Trophoblast cell (in vitro differentiated cells and primary cell): ENCODE data around the gene BNC2.

Source experiments
- DNase-seq, 2 donors: peaks; one replicate each; pipeline ENCODE4 v3.0.0-alpha.2; 2016
- H2AFZ ChIP-seq: 2 replicates; pipeline ENCODE4 v1.6.1; 2013; ENCODE audit warnings: low read length, moderate library complexity, mild to moderate bottlenecking; ENCODE audit not compliant: insufficient read depth, poor library complexity
- H2AK5ac ChIP-seq: 2 replicates; pipeline ENCODE4 v1.6.1; 2013; ENCODE audit warnings: mild to moderate bottlenecking, low read length
- H2BK120ac ChIP-seq: 2 replicates; pipeline ENCODE4 v1.6.1; 2013; ENCODE audit warnings: low read length, mild to moderate bottlenecking, moderate library complexity; ENCODE audit not compliant: insufficient read depth, poor library complexity
- H2BK12ac ChIP-seq: 2 replicates; pipeline ENCODE4 v1.6.1; 2013; ENCODE audit warnings: mild to moderate bottlenecking, low read length, moderate library complexity
- H2BK5ac ChIP-seq: 2 replicates; pipeline ENCODE4 v1.6.1; 2013; ENCODE audit warnings: low read length, low read depth, moderate library complexity, mild to moderate bottlenecking; ENCODE audit not compliant: poor library complexity
- H3K14ac ChIP-seq: 2 replicates; pipeline ENCODE4 v1.6.1; 2013; ENCODE audit warnings: mild to moderate bottlenecking, low read length
- H3K18ac ChIP-seq: 2 replicates; pipeline ENCODE4 v1.6.1; 2013; ENCODE audit warnings: mild to moderate bottlenecking, low read length
- H3K23ac ChIP-seq: 2 replicates; pipeline ENCODE4 v1.6.1; 2013; ENCODE audit warnings: low read length
- H3K27ac ChIP-seq: 2 replicates; pipeline ENCODE4 v1.5.1; 2013; ENCODE audit warnings: low read depth, mild to moderate bottlenecking, inconsistent platforms, low read length, moderate library complexity
- H3K27me3 ChIP-seq: 2 replicates; pipeline ENCODE4 v1.6.1; 2013; ENCODE audit warnings: inconsistent platforms, mild to moderate bottlenecking, low read length, moderate library complexity; ENCODE audit not compliant: insufficient read depth
- H3K36me3 ChIP-seq, 2 experiments: 1 replicate in 1 of 2; 2 replicates in 1 of 2; pipeline ENCODE4 v1.6.1; 2013; ENCODE audit warnings: low read length in 2 of 2, mild to moderate bottlenecking in 2 of 2, moderate library complexity in 1 of 2; ENCODE audit not compliant: insufficient read depth in 2 of 2, control insufficient read depth in 1 of 2
- H3K4ac ChIP-seq: 2 replicates; pipeline ENCODE4 v1.6.1; 2013; ENCODE audit warnings: low read depth, mild to moderate bottlenecking, low read length, moderate library complexity
- H3K4me1 ChIP-seq, 2 experiments: 1 replicate in 1 of 2; 2 replicates in 1 of 2; pipeline ENCODE4 v1.6.1; 2013; ENCODE audit warnings: low read length in 2 of 2, mild to moderate bottlenecking in 2 of 2, moderate library complexity in 1 of 2; ENCODE audit not compliant: insufficient read depth in 2 of 2, control insufficient read depth in 1 of 2
- H3K4me2 ChIP-seq: 2 replicates; pipeline ENCODE4 v1.6.1; 2013; ENCODE audit warnings: inconsistent platforms, mild to moderate bottlenecking, low read length, moderate library complexity
- H3K4me3 ChIP-seq: 2 replicates; pipeline ENCODE4 v1.5.1; 2013; ENCODE audit warnings: mild to moderate bottlenecking, low read depth, low read length, inconsistent platforms
- H3K79me1 ChIP-seq: one replicate; pipeline ENCODE4 v1.6.1; 2013; ENCODE audit warnings: low read length
- H3K79me2 ChIP-seq: 2 replicates; pipeline ENCODE4 v1.6.1; 2013; ENCODE audit warnings: low read length, mild to moderate bottlenecking; ENCODE audit not compliant: control insufficient read depth, insufficient read depth, poor library complexity
- H3K9ac ChIP-seq: 2 replicates; pipeline ENCODE4 v1.6.1; 2013; ENCODE audit warnings: mild to moderate bottlenecking, low read length
- H3K9me3 ChIP-seq: 2 replicates; pipeline ENCODE4 v1.6.1; 2013; ENCODE audit warnings: low read depth, mild to moderate bottlenecking, control low read depth, inconsistent platforms, low read length; ENCODE audit not compliant: insufficient read depth
- H4K12ac ChIP-seq: 2 replicates; pipeline ENCODE4 v1.6.1; 2013; ENCODE audit warnings: low read depth, mild to moderate bottlenecking, low read length, moderate library complexity
- H4K8ac ChIP-seq: 2 replicates; pipeline ENCODE4 v1.6.1; 2013; ENCODE audit warnings: low read depth, mild to moderate bottlenecking, low read length, moderate library complexity
- H4K91ac ChIP-seq: one replicate; pipeline ENCODE4 v1.6.1; 2013; ENCODE audit warnings: low read depth, mild to moderate bottlenecking, low read length, moderate library complexity
- WGBS: extraction: QIAGEN DNeasy Blood & Tissue Kit; methylation state at CpG from one replicate; pipeline ENCODE4 v1.1.7; 2013; ENCODE audit warnings: missing lambda C conversion rate; ENCODE audit not compliant: insufficient read length, insufficient coverage; ENCODE audit errors: extremely low coverage; 5-methylcytosine and 5-hydroxymethylcytosine counted together

The BNC2 gene

DNA sequence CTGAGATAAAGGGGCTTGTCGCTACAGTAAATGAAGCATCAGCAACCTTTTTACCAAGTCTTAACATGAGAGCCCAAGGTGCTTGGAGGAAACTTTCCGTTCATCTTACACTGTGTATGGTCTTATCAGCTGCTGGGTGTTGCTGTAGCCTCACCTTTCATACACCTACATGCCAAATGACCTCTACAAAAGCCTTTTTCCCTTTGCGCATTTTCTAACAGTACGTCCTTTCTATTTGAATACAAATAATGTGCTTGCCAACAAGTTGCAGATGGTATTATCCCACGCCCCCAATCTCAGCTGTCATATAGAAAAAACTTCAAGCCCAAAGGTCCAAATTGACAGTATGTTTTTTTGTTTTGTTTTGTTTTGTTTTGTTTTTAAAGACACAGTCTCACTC lies 96.9 kb downstream of the BNC2 start:
- Histone ChIP-seq H3K18ac (no peak overlapping the region), H3K79me2 (no peaks in the 10 kb centered on the region), H3K4ac (no peak overlapping the region), H3K27me3 (no peaks in the 10 kb centered on the region), H3K9me3 (no peaks in the 10 kb centered on the region), H3K23ac (no peak overlapping the region), H3K36me3 (peaks cover 2 to 3% of the 10 kb centered on the region in 2 experiments), H3K79me1 (no peaks in the 10 kb centered on the region), H3K4me1 (no peaks in the 10 kb centered on the region), H2BK12ac (no peak overlapping the region), H4K8ac (no peak overlapping the region), H2BK120ac (no peak overlapping the region), H2AK5ac (no peak overlapping the region), H3K14ac (no peak overlapping the region), H3K4me2 (no peak overlapping the region), H3K9ac (no peak overlapping the region), H3K27ac (no peak overlapping the region), H3K4me3 (no peak overlapping the region), H4K12ac (no peak overlapping the region), H2BK5ac (no peak overlapping the region), H4K91ac (no peak overlapping the region), H2AFZ (no peak overlapping the region)
- DNase-seq: no peak
- WGBS: no CpG with 5 or more reads among the region's 5 CpGs

DNA sequence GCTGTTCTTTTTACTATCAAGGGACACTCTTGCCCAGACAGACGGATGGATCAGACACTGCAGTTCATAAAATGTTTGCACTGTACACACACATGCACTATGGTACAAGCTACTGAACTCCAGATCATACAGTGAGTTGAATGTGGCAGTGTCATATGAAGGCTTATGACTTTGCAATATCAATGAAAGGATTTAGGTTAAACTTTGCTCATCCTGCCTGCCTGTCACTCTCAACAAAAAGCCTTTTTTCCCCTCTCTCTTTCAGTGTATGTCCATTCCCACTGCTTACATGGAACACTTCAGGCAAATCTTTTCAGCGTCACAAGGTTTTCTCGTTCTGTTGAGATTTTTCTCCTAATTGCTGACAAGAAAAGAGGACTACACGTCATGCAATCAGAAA lies 97.4 kb downstream of the BNC2 start:
- no peak overlapping the region for H3K18ac ChIP-seq
- no peaks in the 10 kb centered on the region for H3K79me1 ChIP-seq
- no peak overlapping the region for H3K14ac ChIP-seq
- no peak overlapping the region for H3K23ac ChIP-seq
- H3K27ac ChIP-seq: no peak overlapping the region
- no peak overlapping the region for H3K4me3 ChIP-seq
- H2AFZ ChIP-seq: no peak overlapping the region
- no peak overlapping the region for H4K91ac ChIP-seq
- H4K8ac ChIP-seq: no peak overlapping the region
- no peaks in the 10 kb centered on the region for H3K9me3 ChIP-seq
- H3K4ac ChIP-seq: no peak overlapping the region
- H3K4me1 ChIP-seq: no peaks in the 10 kb centered on the region
- H3K9ac ChIP-seq: no peak overlapping the region
- no peak overlapping the region for H2BK12ac ChIP-seq
- no peaks in the 10 kb centered on the region for H3K27me3 ChIP-seq
- no peak for DNase-seq
- H2AK5ac ChIP-seq: no peak overlapping the region
- no peaks in the 10 kb centered on the region for H3K79me2 ChIP-seq
- no peak overlapping the region for H2BK5ac ChIP-seq
- H3K36me3 ChIP-seq: peaks cover 2 to 3% of the 10 kb centered on the region in 2 experiments
- WGBS: no CpG with 5 or more reads among the region's 4 CpGs
- H4K12ac ChIP-seq: no peak overlapping the region
- no peak overlapping the region for H3K4me2 ChIP-seq
- H2BK120ac ChIP-seq: no peak overlapping the region

DNA sequence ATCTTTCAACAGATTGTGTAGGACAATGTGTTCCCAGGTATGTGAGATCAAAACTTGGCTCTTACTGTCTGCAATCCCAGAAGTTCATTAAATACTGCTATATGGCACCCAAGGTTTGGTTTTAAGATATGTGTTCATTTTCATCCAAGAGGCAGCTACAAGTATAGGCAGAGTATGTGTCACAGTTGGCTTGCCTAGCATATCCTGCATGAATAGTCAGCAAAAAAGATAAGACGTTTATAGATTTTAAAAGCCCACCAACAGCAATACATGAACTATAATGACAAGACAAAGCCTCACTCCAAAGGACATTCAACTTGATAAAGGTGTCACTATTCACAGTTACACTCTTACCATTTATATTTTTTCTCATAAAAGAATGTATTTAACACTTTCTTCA lies 99.1 kb downstream of the BNC2 start:
- Histone ChIP-seq H3K9me3 (no peaks in the 10 kb centered on the region), H3K27me3 (no peaks in the 10 kb centered on the region), H2AFZ (no peak overlapping the region), H2BK12ac (no peak overlapping the region), H3K79me2 (no peaks in the 10 kb centered on the region), H4K91ac (no peak overlapping the region), H2BK120ac (no peak overlapping the region), H2BK5ac (no peak overlapping the region), H3K23ac (no peak overlapping the region), H3K4me1 (no peaks in the 10 kb centered on the region), H3K79me1 (no peaks in the 10 kb centered on the region), H3K27ac (no peak overlapping the region), H3K4me3 (no peak overlapping the region), H4K8ac (no peak overlapping the region), H3K14ac (no peak overlapping the region), H4K12ac (no peak overlapping the region), H3K4me2 (no peak overlapping the region), H2AK5ac (no peak overlapping the region), H3K9ac (no peak overlapping the region), H3K4ac (no peak overlapping the region), H3K18ac (no peak overlapping the region), H3K36me3 (peaks cover 2 to 3% of the 10 kb centered on the region in 2 experiments)
- no peak for DNase-seq
- no CpG with 5 or more reads among the region's 1 CpG for WGBS

DNA sequence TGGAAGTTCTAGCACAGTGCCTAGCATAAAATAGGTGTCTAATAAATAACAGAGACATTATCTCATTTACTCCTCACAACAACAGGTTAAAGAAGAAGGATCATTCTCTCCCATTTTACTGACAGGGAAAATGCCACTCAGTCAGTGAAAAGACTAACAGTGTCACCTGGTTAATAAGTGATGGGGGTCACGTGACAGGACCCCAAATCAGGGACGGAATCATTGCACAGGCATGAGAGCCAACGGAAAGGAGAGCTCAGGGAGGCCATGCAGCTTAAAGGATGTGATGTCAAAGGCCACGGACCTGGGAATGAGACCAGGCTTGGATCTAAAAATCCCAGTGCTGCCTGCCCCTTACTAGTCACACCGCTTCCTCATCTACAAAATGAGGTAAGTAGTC lies 101.2 kb downstream of the BNC2 start:
- H3K4ac ChIP-seq: no peak overlapping the region

More for the DNA sequence above, 101.2 kb downstream of the BNC2 start:
- no peaks in the 10 kb centered on the region for H3K36me3 ChIP-seq
- H3K4me1 ChIP-seq: no peaks in the 10 kb centered on the region
- H3K23ac ChIP-seq: no peak overlapping the region
- DNase-seq: no peak
- H3K4me3 ChIP-seq: no peak overlapping the region
- no peaks in the 10 kb centered on the region for H3K79me2 ChIP-seq
- H4K8ac ChIP-seq: no peak overlapping the region
- H3K14ac ChIP-seq: no peak overlapping the region
- no peaks in the 10 kb centered on the region for H3K9me3 ChIP-seq
- H3K18ac ChIP-seq: no peak overlapping the region
- no peak overlapping the region for H3K9ac ChIP-seq
- H3K27ac ChIP-seq: no peak overlapping the region
- no peaks in the 10 kb centered on the region for H3K27me3 ChIP-seq
- no peak overlapping the region for H2BK120ac ChIP-seq
- no peak overlapping the region for H4K91ac ChIP-seq
- H2AFZ ChIP-seq: no peak overlapping the region
- no peaks in the 10 kb centered on the region for H3K79me1 ChIP-seq
- H2AK5ac ChIP-seq: no peak overlapping the region
- H2BK12ac ChIP-seq: no peak overlapping the region
- no CpG with 5 or more reads among the region's 5 CpGs for WGBS
- H2BK5ac ChIP-seq: no peak overlapping the region
- no peak overlapping the region for H3K4me2 ChIP-seq
- no peak overlapping the region for H4K12ac ChIP-seq
